ENCODE data around the gene ROS1. TPM values are rescaled to one million over a fixed set of nuclear protein-coding genes. Genes with fewer than 3 reads are reported as not detected.
"Not testable (repeated sequence)": the region's sequence is repeated elsewhere in the genome, so short reads cannot be mapped to it uniquely, and the experiment has no call there.

The ROS1 gene
- total RNA-seq, 2 donors from 2014 or later: not detected

GRCh38 chr6:117446861-117447260, 21.1 kb upstream of the ROS1 start:
- intact Hi-C loops (cut with DNase I): loop anchor here in 1 of 2 donors (5.0 to 10.0 kb wide), 2 partner anchors 102 to 110 kb away; no protein-coding TSS in a partner anchor
- DNase-seq: no peak
- no peak for ATAC-seq

- ATAC-seq: no peak
- intact Hi-C loops (cut with DNase I): loop anchor here in 1 of 2 donors (10.0 kb wide), 1 partner anchor 100 kb away; no protein-coding TSS in a partner anchor
Observed at GRCh38 chr6:117444600-117444999, 18.9 kb upstream of the ROS1 start.

GRCh38 chr6:117442313-117442712, 16.6 kb upstream of the ROS1 start:
- not testable (repeated sequence) for DNase-seq, ATAC-seq
- intact Hi-C loops (cut with DNase I): loop anchor here in 1 of 2 donors (10.0 kb wide), 1 partner anchor 98 kb away; no protein-coding TSS in a partner anchor

More at GRCh38 chr6:117444600-117444999, 18.9 kb upstream of the ROS1 start:
- no peak for DNase-seq

GRCh38 chr6:117441824-117442264, 16.1 kb upstream of the ROS1 start:
- intact Hi-C loops (cut with DNase I): loop anchor here in 1 of 2 donors (10.0 kb wide), 1 partner anchor 97 kb away; no protein-coding TSS in a partner anchor
- ATAC-seq (no peak), DNase-seq (no peak)

GRCh38 chr6:117440706-117441525, 15.2 kb upstream of the ROS1 start:
- DNase-seq (no peak), ATAC-seq (no peak)
- intact Hi-C loops (cut with DNase I): loop anchor here in 1 of 2 donors (10.0 kb wide), 1 partner anchor 96 kb away; no protein-coding TSS in a partner anchor

- no peak for ATAC-seq
- DNase-seq: no peak
- intact Hi-C loops (cut with DNase I): no loop called here
Observed at GRCh38 chr6:117432273-117432672, 6.5 kb upstream of the ROS1 start.

GRCh38 chr6:117423754-117424153, 2.0 kb downstream of the ROS1 start:
- intact Hi-C loops (cut with DNase I): no loop called here
- ATAC-seq (no peak), DNase-seq (no peak)

GRCh38 chr6:117418320-117418719, 7.4 kb downstream of the ROS1 start:
- no peak for DNase-seq
- no peak for ATAC-seq
- intact Hi-C loops (cut with DNase I): no loop called here

- ATAC-seq (no peak), DNase-seq (no peak)
- intact Hi-C loops (cut with DNase I): no loop called here
Observed at GRCh38 chr6:117417851-117418250, 7.9 kb downstream of the ROS1 start.

- no peak for ATAC-seq
- intact Hi-C loops (cut with DNase I): no loop called here
- DNase-seq: no peak
Observed at GRCh38 chr6:117414770-117415169, 11.0 kb downstream of the ROS1 start.

- intact Hi-C loops (cut with DNase I): no loop called here
- DNase-seq: no peak
- ATAC-seq: no peak
Observed at GRCh38 chr6:117411474-117411873, 14.3 kb downstream of the ROS1 start.

- ATAC-seq (no peak), DNase-seq (no peak)
- intact Hi-C loops (cut with DNase I): no loop called here
Observed at GRCh38 chr6:117409863-117410262, 15.9 kb downstream of the ROS1 start.

- no peak for DNase-seq
- intact Hi-C loops (cut with DNase I): no loop called here
Observed at GRCh38 chr6:117409420-117409819, 16.3 kb downstream of the ROS1 start.

GRCh38 chr6:117404548-117404947, 21.2 kb downstream of the ROS1 start:
- no peak for DNase-seq
- intact Hi-C loops (cut with DNase I): no loop called here
- ATAC-seq: no peak

More at GRCh38 chr6:117409420-117409819, 16.3 kb downstream of the ROS1 start:
- no peak for ATAC-seq

- DNase-seq (no peak), ATAC-seq (no peak)
- intact Hi-C loops (cut with DNase I): no loop called here
Observed at GRCh38 chr6:117401799-117402198, 23.9 kb downstream of the ROS1 start.

- ATAC-seq: no peak
- intact Hi-C loops (cut with DNase I): no loop called here
- DNase-seq: no peak
Observed at GRCh38 chr6:117399924-117400323, 25.8 kb downstream of the ROS1 start.

GRCh38 chr6:117399126-117399525, 26.6 kb downstream of the ROS1 start:
- intact Hi-C loops (cut with DNase I): no loop called here
- ATAC-seq: no peak
- no peak for DNase-seq

GRCh38 chr6:117397536-117398227, 28.1 kb downstream of the ROS1 start:
- intact Hi-C loops (cut with DNase I): no loop called here
- ATAC-seq (no peak), DNase-seq (no peak)

GRCh38 chr6:117396228-117396627, 29.5 kb downstream of the ROS1 start:
- ATAC-seq (peak; percentile 42 to 68), DNase-seq (no peak)
- intact Hi-C loops (cut with DNase I): no loop called here

- ATAC-seq (no peak), DNase-seq (no peak)
- intact Hi-C loops (cut with DNase I): no loop called here
Observed at GRCh38 chr6:117395164-117395563, 30.6 kb downstream of the ROS1 start.

Data from left cardiac atrium (tissue), 4 donors.